K562 (cell line): Measurements from ENCODE around the gene EMC1. TPM values are rescaled to one million over a fixed set of nuclear protein-coding genes. Genes with fewer than 3 reads are reported as not detected.

Experiments
- ATAC-seq: fragments of 200-7000 bp; cut with Tn5 transposase; 3 replicates; pipeline ENCODE4 v1.9.1; 2020; ENCODE audit warnings: moderate library complexity
- BruUV-seq: library from RNA; stranded (reverse); fragments of 400-500 nt; replicated peaks from 2 replicates; lab custom pipeline; 2021; lab: Mats Ljungman, UMichigan
- CTCF ChIA-PET: fragments of 300-600 bp; formaldehyde crosslinking; extraction: SDS; loops from one replicate; lab custom pipeline; 2021; ENCODE audit warnings: low intra/inter-chr PET ratio; lab: Yijun Ruan, JAX
- POLR2A ChIA-PET: fragments of 300-600, 350-650 bp; sonication (Branson Sonifier 250); formaldehyde crosslinking; extraction: SDS; loops from one replicate; lab custom pipeline; 2021; ENCODE audit warnings: antibody characterized with exemption, inconsistent platforms; lab: Yijun Ruan, JAX
- DNase-seq, 4 experiments: peaks; one replicate each; pipeline versions ENCODE4 v3.0.0 to v3.0.0-alpha.2; 2011 to 2018; ENCODE audit warnings: low spot score in 3 of 4, mixed read lengths in 3 of 4; ENCODE audit errors: extremely low read depth in 1 of 4
- FAIRE-seq: peaks from 2 replicates; lab custom pipeline; 2011; peaks lifted over from hg19 to GRCh38; lab: Jason Lieb, UNC
- H2AFZ ChIP-seq: 2 replicates; pipeline ENCODE4 v1.6.0; 2011; ENCODE audit warnings: low read depth, low read length, control low read depth, inconsistent platforms
- H3K27ac ChIP-seq: fragments of 200-600 bp; 3 replicates; pipeline ENCODE4 v1.8.0; 2011; ENCODE audit warnings: low read depth, mild to moderate bottlenecking, control low read depth, inconsistent platforms, low read length, moderate library complexity, mixed read lengths; ENCODE audit errors: extremely low read depth
- H3K27me3 ChIP-seq, 2 experiments: fragments of 300-600 bp in 1 of 2; 2 replicates in 1 of 2; 3 replicates in 1 of 2; pipeline versions ENCODE4 v1.6.0 to v1.8.0; 2011; ENCODE audit warnings: inconsistent platforms in 2 of 2, low read length in 2 of 2, mild to moderate bottlenecking in 1 of 2, mixed read lengths in 1 of 2, moderate library complexity in 1 of 2; ENCODE audit not compliant: control insufficient read depth in 2 of 2, insufficient read depth in 2 of 2
- H3K36me3 ChIP-seq: fragments of 300-600 bp; 3 replicates; pipeline ENCODE4 v1.8.0; 2011; ENCODE audit warnings: mild to moderate bottlenecking, low read length, inconsistent platforms; ENCODE audit not compliant: control insufficient read depth, insufficient read depth
- H3K4me1 ChIP-seq, 2 experiments: fragments of 200-600 bp in 1 of 2; replicated peaks in 1 of 2; 2 replicates in 1 of 2; 3 replicates in 1 of 2; pipeline versions ENCODE4 v1.5.1 to v1.8.0; 2011; ENCODE audit warnings: inconsistent platforms in 2 of 2, low read length in 2 of 2, mild to moderate bottlenecking in 1 of 2, mixed read lengths in 1 of 2, moderate library complexity in 1 of 2; ENCODE audit not compliant: control insufficient read depth in 2 of 2, insufficient read depth in 2 of 2
- H3K4me2 ChIP-seq: 2 replicates; pipeline ENCODE4 v1.6.1; 2011; ENCODE audit warnings: low read length, control low read depth, inconsistent platforms, mixed read lengths; ENCODE audit not compliant: insufficient read depth
- H3K4me3 ChIP-seq: fragments of 200-600 bp; sonication (generic), shearing (Covaris generic); 2 replicates; pipeline ENCODE4 v1.5.1; 2016; ENCODE audit warnings: control low read depth, inconsistent platforms
- H3K79me2 ChIP-seq: fragments of 200-600 bp; 3 replicates; pipeline ENCODE4 v1.8.0; 2011; ENCODE audit warnings: low read length, inconsistent platforms; ENCODE audit not compliant: control insufficient read depth, insufficient read depth
- H3K9ac ChIP-seq, 2 experiments: 2 replicates each; pipeline versions ENCODE4 v1.6.0 to v1.6.1; 2011; ENCODE audit warnings: low read depth in 2 of 2, low read length in 2 of 2, control low read depth in 1 of 2, inconsistent platforms in 1 of 2, mild to moderate bottlenecking in 1 of 2, mixed read lengths in 1 of 2; ENCODE audit not compliant: insufficient read depth in 1 of 2
- H3K9me1 ChIP-seq: one replicate; pipeline ENCODE4 v1.6.0; 2011; ENCODE audit warnings: inconsistent platforms, mild to moderate bottlenecking, low read length, moderate library complexity; ENCODE audit not compliant: control insufficient read depth, insufficient read depth
- H3K9me3 ChIP-seq: replicated peaks from 2 replicates; pipeline ENCODE4 v1.5.1; 2011; ENCODE audit warnings: low read depth, low read length, inconsistent platforms; ENCODE audit not compliant: control insufficient read depth, insufficient read depth
- H4K20me1 ChIP-seq: replicated peaks from 2 replicates; pipeline ENCODE4 v1.6.1; 2011; ENCODE audit warnings: low read length, inconsistent platforms, mixed read lengths; ENCODE audit not compliant: control insufficient read depth, insufficient read depth
- CBX3 ChIP-seq, 2 experiments: IDR thresholded peaks; 1 replicate in 1 of 2; 2 replicates in 1 of 2; pipeline ENCODE4 v1.6.1; 2012; ENCODE audit warnings: inconsistent platforms in 2 of 2, low read length in 2 of 2, borderline replicate concordance in 1 of 2, control low read depth in 1 of 2
- SREBF1 ChIP-seq: fragments of 150-350 bp; IDR thresholded peaks from 2 replicates; pipeline ENCODE4 v1.6.1; 2014; ENCODE audit warnings: antibody characterized with exemption, low read depth, low read length, borderline replicate concordance
- TRIM24 ChIP-seq, 2 experiments: fragments of 450-650 bp; IDR thresholded peaks; 2 replicates each; pipeline ENCODE4 v1.6.1; 2016
- TRIM28 ChIP-seq: fragments of 450-650 bp; IDR thresholded peaks from 2 replicates; pipeline ENCODE4 v1.6.1; 2017
- ZFP30 ChIP-seq: fragments of 250-450 bp; sonication (Bioruptor Pico); IDR thresholded peaks from 2 replicates; pipeline ENCODE4 v1.8.0; 2022; ENCODE audit warnings: moderate library complexity, mild to moderate bottlenecking, inconsistent platforms, borderline replicate concordance
- ZNF316 ChIP-seq: fragments of 450-650 bp; IDR thresholded peaks from 2 replicates; pipeline ENCODE4 v1.6.1; 2016
- ZNF408 ChIP-seq: fragments of 250-450 bp; sonication (Bioruptor Pico); IDR thresholded peaks from 2 replicates; pipeline ENCODE4 v1.4.0; 2020; ENCODE audit warnings: low read depth, mild to moderate bottlenecking, moderate library complexity
- ZNF41 ChIP-seq: fragments of 250-450 bp; sonication (Bioruptor Pico); conservative IDR thresholded peaks from 2 replicates; pipeline ENCODE4 v1.4.0; 2020; ENCODE audit warnings: mild to moderate bottlenecking
- WGBS: fragments of 100-300 bp; shearing (Covaris generic); methylation state at CpG from one replicate; pipeline ENCODE4 v1.1.6; 2016; ENCODE audit warnings: low coverage, mixed read lengths; ENCODE audit not compliant: insufficient coverage; ENCODE audit errors: missing lambda C conversion rate; 5-methylcytosine and 5-hydroxymethylcytosine counted together
- in situ Hi-C: fragments of 300-500 bp; cut with MboI; formaldehyde crosslinking; loops from 4 replicates; pipeline ENCODE4 v1.15.0; 2018; ENCODE audit warnings: inconsistent platforms, mixed read lengths
- intact Hi-C: fragments of 100-400 bp; cut with micrococcal nuclease; formaldehyde crosslinking; loops from 2 replicates; pipeline ENCODE4 v1.14.2; 2022
- polyA plus RNA-seq, 8 experiments: library from polyadenylated mRNA; depleted of rRNA in 4 of 8; stranded (reverse) in 5 of 8; unstranded in 3 of 8; fragments of >200 nt; fragmentation: Nextera tagmentation in 2 of 8; fragmentation: Illumina TruSeq in 1 of 8; extraction: Ambion mirVana in 2 of 8; extraction: Trizol in 1 of 8; gene quantifications; 2 replicates each; pipeline versions ENCODE4 v1.2.1 to v1.2.3, GENCODE V29; 2011 to 2014; ENCODE audit warnings: inconsistent platforms in 1 of 8, missing spikeins in 1 of 8
- total RNA-seq, 7 experiments: library from RNA; depleted of rRNA in 6 of 7; stranded (reverse); fragments of >200 nt in 6 of 7; fragmentation: Illumina TruSeq in 2 of 7; extraction: Trizol in 2 of 7; gene quantifications; 2 replicates each; pipeline versions ENCODE4 v1.2.1 to v1.2.3, GENCODE V29; 2011 to 2021; ENCODE audit warnings: low replicate concordance in 1 of 7
- TF ChIP-seq, protein P1 (sequence below): IDR thresholded peaks from 3 replicates; pipeline ENCODE4 v1.6.1; 2011; ENCODE audit warnings: borderline replicate concordance, mild to moderate bottlenecking, moderate library complexity; ENCODE audit not compliant: insufficient read length; ENCODE audit errors: extremely low read depth

EMC1 gene
- total and polyA plus RNA-seq, 9 of the 15 experiments (the other 6 are each of a cell fraction or from before 2014, with no cell fraction given): 17.8 to 88.2 (median 37.4) TPM

DNA sequence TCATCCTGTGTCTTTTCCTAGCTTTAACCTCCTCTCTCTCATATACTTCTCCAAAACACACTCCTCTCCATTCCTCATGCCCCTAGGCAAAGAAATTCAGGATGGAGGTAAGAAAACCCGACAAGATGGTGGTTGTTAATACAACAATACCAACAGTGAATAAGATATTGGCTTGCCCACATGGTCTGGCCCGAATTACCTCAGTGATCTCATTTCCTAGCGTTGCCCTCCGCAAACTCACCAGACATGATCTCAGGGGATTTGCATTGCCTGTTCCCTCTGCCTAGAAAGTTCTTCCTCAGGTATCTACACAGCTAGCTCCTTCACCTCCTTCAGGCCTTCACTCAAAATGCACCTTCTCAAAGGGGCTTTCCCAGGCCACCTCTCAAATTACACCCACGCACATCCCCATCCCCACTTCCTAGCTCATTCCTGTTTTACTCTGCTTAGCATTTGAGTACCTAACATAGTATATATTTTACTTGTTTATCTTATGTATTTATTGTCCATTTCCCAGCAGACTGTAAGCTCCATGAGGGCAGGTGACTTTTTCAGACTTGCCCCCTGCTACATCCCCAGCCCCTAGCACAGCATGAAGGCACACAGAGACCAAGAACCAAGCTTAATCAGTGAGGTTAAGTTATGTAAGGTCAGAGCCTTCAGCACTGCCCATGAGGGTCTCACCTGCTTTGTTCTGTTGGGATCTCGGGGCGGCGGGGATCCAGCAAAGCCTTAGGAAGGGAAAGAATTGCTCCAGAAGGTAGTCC, 31.1 kb downstream of the EMC1 start:
- FAIRE-seq: no peak
- no peak overlapping the region for H3K4me3 ChIP-seq
- WGBS: 99% methylated on average over 8 of the region's 8 CpGs

More for the DNA sequence above, 31.1 kb downstream of the EMC1 start:
- Histone ChIP-seq H3K27ac (no peak overlapping the region), H3K9me3 (no peaks in the 10 kb centered on the region; the same call in 1 of the 2 replicates), H3K9me1 (no peaks in the 10 kb centered on the region), H3K9ac (no peak overlapping the region), H3K4me1 (no peaks in the 10 kb centered on the region), H2AFZ (no peak overlapping the region)
- no peak for DNase-seq
- intact Hi-C loops: no loop called here
- POLR2A ChIA-PET: interaction anchor here (0.6 to 5.1 kb wide), 12 partner anchors 9 to 871 kb away, joined by 3 to 45 read pairs (median 4); partner anchors contain the start of gene UBR4
- CTCF ChIA-PET: no interaction called here
- TF ChIP-seq, protein P1, sequence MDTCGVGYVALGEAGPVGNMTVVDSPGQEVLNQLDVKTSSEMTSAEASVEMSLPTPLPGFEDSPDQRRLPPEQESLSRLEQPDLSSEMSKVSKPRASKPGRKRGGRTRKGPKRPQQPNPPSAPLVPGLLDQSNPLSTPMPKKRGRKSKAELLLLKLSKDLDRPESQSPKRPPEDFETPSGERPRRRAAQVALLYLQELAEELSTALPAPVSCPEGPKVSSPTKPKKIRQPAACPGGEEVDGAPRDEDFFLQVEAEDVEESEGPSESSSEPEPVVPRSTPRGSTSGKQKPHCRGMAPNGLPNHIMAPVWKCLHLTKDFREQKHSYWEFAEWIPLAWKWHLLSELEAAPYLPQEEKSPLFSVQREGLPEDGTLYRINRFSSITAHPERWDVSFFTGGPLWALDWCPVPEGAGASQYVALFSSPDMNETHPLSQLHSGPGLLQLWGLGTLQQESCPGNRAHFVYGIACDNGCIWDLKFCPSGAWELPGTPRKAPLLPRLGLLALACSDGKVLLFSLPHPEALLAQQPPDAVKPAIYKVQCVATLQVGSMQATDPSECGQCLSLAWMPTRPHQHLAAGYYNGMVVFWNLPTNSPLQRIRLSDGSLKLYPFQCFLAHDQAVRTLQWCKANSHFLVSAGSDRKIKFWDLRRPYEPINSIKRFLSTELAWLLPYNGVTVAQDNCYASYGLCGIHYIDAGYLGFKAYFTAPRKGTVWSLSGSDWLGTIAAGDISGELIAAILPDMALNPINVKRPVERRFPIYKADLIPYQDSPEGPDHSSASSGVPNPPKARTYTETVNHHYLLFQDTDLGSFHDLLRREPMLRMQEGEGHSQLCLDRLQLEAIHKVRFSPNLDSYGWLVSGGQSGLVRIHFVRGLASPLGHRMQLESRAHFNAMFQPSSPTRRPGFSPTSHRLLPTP: no peak
- TF ChIP-seq ZNF316: peak; percentile 86
- TF ChIP-seq CBX3 (IDR thresholded peaks at IDR 0.05; ENCODE audit: borderline replicate concordance in 1 of 2, low read length in 2 of 2): peak in 1 of 2 experiments; percentile 85; a peak in 2 of 3 replicates
- TF ChIP-seq TRIM28: peak; percentile 87
- TF ChIP-seq ZFP30 (CRISPR knock-in tag): no peak
- no peak for TF ChIP-seq ZNF41 (CRISPR knock-in tag)
- no peak for TF ChIP-seq ZNF408 (CRISPR knock-in tag)
- no peak for TF ChIP-seq SREBF1
- 0 out of 4 replicates have a peak, but pooled peaks of 1 of the 2 experiments have one; percentile 24 for TF ChIP-seq TRIM24 (IDR thresholded peaks at IDR 0.05)
- TF ChIP-seq, all 486 proteins: peak for 4
- Histone ChIP-seq H4K20me1 (no peaks in the 10 kb centered on the region), H3K27me3 (no peaks in the 10 kb centered on the region; a peak in 1 of 5 replicates), H3K36me3 (peaks cover 100% of the 10 kb centered on the region), H3K4me2 (no peak overlapping the region), H3K79me2 (peaks cover 22% of the 10 kb centered on the region)
- no TSS peak for BruUV-seq
- in situ Hi-C loops: loop anchor here (10.0 kb wide), 1 partner anchor 315 kb away; the partner anchor contains the start of gene ALDH4A1
- ATAC-seq: no peak
